G401.6 (cell line): ENCODE measurements around the gene RERE.
A peak's percentile ranks its signal among the peaks of the same experiment; 100 is the strongest.
"Not testable (repeated sequence)": the region's sequence is repeated elsewhere in the genome, so short reads cannot be mapped to it uniquely, and the experiment has no call there.

ENCODE experiments used
- FAIRE-seq: peaks from 2 replicates; lab custom pipeline; 2012; peaks lifted over from hg19 to GRCh38; lab: Jason Lieb, UNC

RERE gene

GRCh38 chr1:8396083-8396785 is 421.2 kb downstream of the RERE start:
- no peak for FAIRE-seq

- FAIRE-seq = no peak
These were observed 422.0 kb downstream of the RERE start for GRCh38 chr1:8395433-8395866.

GRCh38 chr1:8394456-8395321 is 422.8 kb downstream of the RERE start:
- FAIRE-seq = no peak

GRCh38 chr1:8392522-8392921 is 424.9 kb downstream of the RERE start:
- no peak for FAIRE-seq

- FAIRE-seq = no peak
These were observed 426.7 kb downstream of the RERE start for GRCh38 chr1:8390707-8391106.

- FAIRE-seq = no peak
These were observed 427.4 kb downstream of the RERE start for GRCh38 chr1:8389958-8390535.

GRCh38 chr1:8388732-8389562 is 428.5 kb downstream of the RERE start:
- FAIRE-seq = no peak

GRCh38 chr1:8386247-8386646 is 431.2 kb downstream of the RERE start:
- no peak for FAIRE-seq

GRCh38 chr1:8384577-8384976 is 432.9 kb downstream of the RERE start:
- FAIRE-seq = no peak

GRCh38 chr1:8384088-8384487 is 433.4 kb downstream of the RERE start:
- no peak for FAIRE-seq

- FAIRE-seq = no peak
These were observed 434.6 kb downstream of the RERE start for GRCh38 chr1:8382608-8383505.

- FAIRE-seq = no peak
These were observed 435.4 kb downstream of the RERE start for GRCh38 chr1:8382051-8382505.

GRCh38 chr1:8381618-8382017 is 435.8 kb downstream of the RERE start:
- no peak for FAIRE-seq

GRCh38 chr1:8380310-8380709 is 437.1 kb downstream of the RERE start:
- not testable (repeated sequence) for FAIRE-seq

GRCh38 chr1:8379513-8380186 is 437.8 kb downstream of the RERE start:
- FAIRE-seq = no peak

- FAIRE-seq = no peak
These were observed 438.4 kb downstream of the RERE start for GRCh38 chr1:8378981-8379470.

- no peak for FAIRE-seq
These were observed 439.3 kb downstream of the RERE start for GRCh38 chr1:8378178-8378577.

GRCh38 chr1:8377271-8377981 is 440.0 kb downstream of the RERE start:
- FAIRE-seq = no peak

GRCh38 chr1:8376358-8376840 is 441.0 kb downstream of the RERE start:
- FAIRE-seq = no peak

GRCh38 chr1:8374812-8375211 is 442.6 kb downstream of the RERE start:
- FAIRE-seq = peak; percentile 56
